Suprapubic skin (tissue), 4 donors: Measurements from ENCODE around the gene SH3BGR. TPM values are rescaled to one million over a fixed set of nuclear protein-coding genes. Genes with fewer than 3 reads are reported as not detected.
A peak's percentile ranks its signal among the peaks of the same experiment; 100 is the strongest.
"Not testable (repeated sequence)": the region's sequence is repeated elsewhere in the genome, so short reads cannot be mapped to it uniquely, and the experiment has no call there.

Source experiments
- DNase-seq, 2 donors: peaks; one replicate each; pipeline ENCODE4 v3.0.0-alpha.2; 2019; ENCODE audit warnings: low spot score in 2 of 2
- H3K27ac ChIP-seq: fragments of 200-600 bp; sonication (generic); one replicate; pipeline ENCODE4 v1.5.1; 2019
- H3K27me3 ChIP-seq: fragments of 200-600 bp; sonication (generic); one replicate; pipeline ENCODE4 v1.5.1; 2019
- H3K36me3 ChIP-seq: fragments of 200-600 bp; sonication (generic); one replicate; pipeline ENCODE4 v1.5.1; 2019
- H3K4me1 ChIP-seq: fragments of 200-600 bp; sonication (generic); one replicate; pipeline ENCODE4 v1.5.1; 2019
- H3K4me3 ChIP-seq: fragments of 200-600 bp; sonication (generic); one replicate; pipeline ENCODE4 v1.5.1; 2019; ENCODE audit warnings: mild to moderate bottlenecking
- H3K9me3 ChIP-seq: fragments of 200-600 bp; sonication (generic); one replicate; pipeline ENCODE4 v1.5.1; 2019
- CTCF ChIP-seq, 2 donors: fragments of 200-600 bp in 1 of 2; fragments of 450-650 bp in 1 of 2; sonication (generic) in 1 of 2; IDR thresholded peaks; one replicate each; pipeline ENCODE4 v1.5.1; 2016 to 2019; ENCODE audit warnings: antibody characterized with exemption in 2 of 2, mild to moderate bottlenecking in 1 of 2, moderate library complexity in 1 of 2
- EP300 ChIP-seq: sonication (generic); formaldehyde crosslinking; IDR thresholded peaks from one replicate; pipeline ENCODE4 v1.6.1; 2017; ENCODE audit warnings: antibody characterized with exemption
- POLR2A ChIP-seq, 2 donors: fragments of 450-650 bp; IDR thresholded peaks; one replicate each; pipeline ENCODE4 v1.6.1; 2017; ENCODE audit warnings: antibody characterized with exemption in 2 of 2, mild to moderate bottlenecking in 2 of 2, moderate library complexity in 2 of 2
- POLR2AphosphoS5 ChIP-seq, 3 donors: sonication (generic); formaldehyde crosslinking; IDR thresholded peaks; one replicate each; pipeline ENCODE4 v1.6.1; 2017; ENCODE audit warnings: antibody characterized with exemption in 3 of 3
- WGBS: methylation state at CpG from one replicate; pipeline ENCODE4 v1.1.5; 2018; 5-methylcytosine and 5-hydroxymethylcytosine counted together
- total RNA-seq, 4 donors: library from RNA; depleted of rRNA; stranded (reverse); fragments of >200 nt; gene quantifications; one replicate each; pipeline ENCODE4 v1.1.0, GENCODE V29; 2016

The SH3BGR gene
- total RNA-seq: 1 to 10 TPM in 1 of 4 donors, under 1 TPM in 2, not detected in 1; 0.64 to 1.3 (median 0.68) TPM

GRCh38 chr21:39451332-39452206 lies at the start of gene SH3BGR:
Gene SH3BGR, plus strand, starts transcription at chr21:39451970. Its CDS starts 127 bp downstream, at chr21:39452097.
- TF ChIP-seq POLR2AphosphoS5 (IDR thresholded peaks at IDR 0.05) (no peak), CTCF (IDR thresholded peaks at IDR 0.05) (no peak), POLR2A (IDR thresholded peaks at IDR 0.05) (no peak), EP300 (no peak)
- Histone ChIP-seq H3K4me1 (peaks cover 9% of the 10 kb centered on the region), H3K27me3 (no peaks in the 10 kb centered on the region), H3K36me3 (no peaks in the 10 kb centered on the region), H3K9me3 (no peaks in the 10 kb centered on the region), H3K27ac (peak within 1 kb of the TSS; percentile 2), H3K4me3 (peak within 1 kb of the TSS; percentile 35)
- no peak for DNase-seq
- 44% methylated on average over 15 of the region's 15 CpGs for WGBS

GRCh38 chr21:39406065-39406464 lies 45.7 kb upstream of the SH3BGR start:
- no peak for DNase-seq
- Histone ChIP-seq H3K4me1 (no peaks in the 10 kb centered on the region), H3K36me3 (peaks cover 33% of the 10 kb centered on the region), H3K27me3 (no peaks in the 10 kb centered on the region), H3K9me3 (no peaks in the 10 kb centered on the region), H3K4me3 (no peak overlapping the region), H3K27ac (no peak overlapping the region)
- WGBS: 89% methylated on average over 2 of the region's 2 CpGs
- TF ChIP-seq CTCF (IDR thresholded peaks at IDR 0.05) (no peak), EP300 (no peak), POLR2A (IDR thresholded peaks at IDR 0.05) (no peak), POLR2AphosphoS5 (IDR thresholded peaks at IDR 0.05) (no peak)

GRCh38 chr21:39419204-39419603 lies 32.6 kb upstream of the SH3BGR start:
- not testable (repeated sequence) for H3K27me3 ChIP-seq, H3K9me3 ChIP-seq, DNase-seq, H3K4me1 ChIP-seq, H3K27ac ChIP-seq, H3K36me3 ChIP-seq, H3K4me3 ChIP-seq
- WGBS: 99% methylated on average over 5 of the region's 5 CpGs

GRCh38 chr21:39422527-39423241 lies 29.1 kb upstream of the SH3BGR start:
- no peaks in the 10 kb centered on the region for H3K9me3 ChIP-seq
- 61% methylated on average over 5 of the region's 5 CpGs for WGBS

GRCh38 chr21:39429445-39429844 lies 22.3 kb upstream of the SH3BGR start:
- Histone ChIP-seq H3K27me3 (no peaks in the 10 kb centered on the region), H3K27ac (no peak overlapping the region), H3K36me3 (no peaks in the 10 kb centered on the region), H3K9me3 (no peaks in the 10 kb centered on the region), H3K4me3 (no peak overlapping the region), H3K4me1 (no peaks in the 10 kb centered on the region)
- WGBS: 97% methylated on average over 2 of the region's 2 CpGs
- TF ChIP-seq POLR2A (IDR thresholded peaks at IDR 0.05): no peak
- TF ChIP-seq EP300: no peak
- TF ChIP-seq CTCF (IDR thresholded peaks at IDR 0.05): no peak
- no peak for TF ChIP-seq POLR2AphosphoS5 (IDR thresholded peaks at IDR 0.05)
- no peak for DNase-seq

More at GRCh38 chr21:39422527-39423241, 29.1 kb upstream of the SH3BGR start:
- Histone ChIP-seq H3K27me3 (no peaks in the 10 kb centered on the region), H3K4me3 (no peak overlapping the region), H3K4me1 (no peaks in the 10 kb centered on the region), H3K27ac (no peak overlapping the region), H3K36me3 (no peaks in the 10 kb centered on the region)
- DNase-seq: no peak
- TF ChIP-seq CTCF (IDR thresholded peaks at IDR 0.05) (no peak), POLR2A (IDR thresholded peaks at IDR 0.05) (no peak), POLR2AphosphoS5 (IDR thresholded peaks at IDR 0.05) (no peak), EP300 (no peak)
